ENCODE measurements around the gene S100A9. TPM values are rescaled to one million over a fixed set of nuclear protein-coding genes. Genes with fewer than 3 reads are reported as not detected.

The S100A9 gene
- total RNA-seq, 1 experiment from 2014 or later = 0.33 TPM

- TF ChIP-seq E2F5 (CRISPR knock-in tag; IDR thresholded peaks at IDR 0.05) (no peak), AFF4 (CRISPR knock-in tag; IDR thresholded peaks at IDR 0.05; ENCODE audit: borderline replicate concordance) (no peak), NFE2L1 (CRISPR knock-in tag; IDR thresholded peaks at IDR 0.05) (no peak), SMAD3 (CRISPR knock-in tag; IDR thresholded peaks at IDR 0.05; ENCODE audit: borderline replicate concordance) (no peak), OVOL2 (CRISPR knock-in tag; IDR thresholded peaks at IDR 0.05; ENCODE audit: borderline replicate concordance) (no peak), IRF1 (CRISPR knock-in tag; IDR thresholded peaks at IDR 0.05) (no peak), ZNF281 (CRISPR knock-in tag; IDR thresholded peaks at IDR 0.05) (no peak), USF2 (CRISPR knock-in tag; IDR thresholded peaks at IDR 0.05) (no peak), TEAD4 (CRISPR knock-in tag; IDR thresholded peaks at IDR 0.05) (no peak), JAZF1 (CRISPR knock-in tag; IDR thresholded peaks at IDR 0.05) (no peak), EMX1 (CRISPR knock-in tag; IDR thresholded peaks at IDR 0.05) (no peak), NFATC4 (CRISPR knock-in tag; IDR thresholded peaks at IDR 0.05) (no peak), CTCF (IDR thresholded peaks at IDR 0.05) (no peak), E2F4 (CRISPR knock-in tag; IDR thresholded peaks at IDR 0.05; ENCODE audit: borderline replicate concordance, low read depth) (no peak), ZNF671 (CRISPR knock-in tag; IDR thresholded peaks at IDR 0.05) (no peak), ZNF232 (CRISPR knock-in tag; IDR thresholded peaks at IDR 0.05) (no peak)
- Mint-ChIP-seq H3K27ac (no peak overlapping the region), H3K27me3 (ENCODE audit: low read depth) (no peaks in the 10 kb centered on the region), H3K4me1 (peaks cover 6% of the 10 kb centered on the region; the same call in 1 of the 2 replicates), H3K36me3 (no peaks in the 10 kb centered on the region), H3K4me3 (no peak overlapping the region), H3K9me3 (no peaks in the 10 kb centered on the region)
- no peak for ATAC-seq
- POLR2A ChIA-PET = no interaction called here
- CTCF ChIA-PET = interaction anchor here (0.6 to 4.0 kb wide), 11 partner anchors 9 to 270 kb away, joined by 3 to 32 read pairs (median 5); partner anchors contain the start of genes PGLYRP4 and S100A13
- no peak for DNase-seq (ENCODE audit: low spot score)
Observed at GRCh38 chr1:153357076-153357852, 390 bp upstream of the S100A9 start.
